ENCODE measurements around the gene GMPS.

GMPS gene

DNA sequence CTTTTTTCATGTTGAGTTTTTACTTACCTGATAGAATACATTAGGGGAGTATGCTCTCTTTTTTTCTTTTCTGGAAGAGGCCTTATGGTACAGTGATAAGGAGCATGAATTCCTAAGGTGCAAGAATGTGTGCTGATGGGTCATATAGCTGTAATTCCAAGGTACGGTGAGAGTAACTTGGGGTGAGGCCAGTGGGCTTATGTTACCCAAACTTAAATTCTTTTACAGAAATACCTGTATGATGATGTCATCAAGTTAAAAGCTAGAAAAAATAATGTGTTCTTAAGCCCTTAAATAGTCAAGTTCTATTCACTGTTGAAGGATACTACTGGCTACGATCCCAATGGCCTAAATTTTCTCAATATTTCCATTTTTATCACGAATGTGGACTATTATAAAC lies 111.2 kb downstream of the GMPS start:
- TF ChIP-seq, protein P1, sequence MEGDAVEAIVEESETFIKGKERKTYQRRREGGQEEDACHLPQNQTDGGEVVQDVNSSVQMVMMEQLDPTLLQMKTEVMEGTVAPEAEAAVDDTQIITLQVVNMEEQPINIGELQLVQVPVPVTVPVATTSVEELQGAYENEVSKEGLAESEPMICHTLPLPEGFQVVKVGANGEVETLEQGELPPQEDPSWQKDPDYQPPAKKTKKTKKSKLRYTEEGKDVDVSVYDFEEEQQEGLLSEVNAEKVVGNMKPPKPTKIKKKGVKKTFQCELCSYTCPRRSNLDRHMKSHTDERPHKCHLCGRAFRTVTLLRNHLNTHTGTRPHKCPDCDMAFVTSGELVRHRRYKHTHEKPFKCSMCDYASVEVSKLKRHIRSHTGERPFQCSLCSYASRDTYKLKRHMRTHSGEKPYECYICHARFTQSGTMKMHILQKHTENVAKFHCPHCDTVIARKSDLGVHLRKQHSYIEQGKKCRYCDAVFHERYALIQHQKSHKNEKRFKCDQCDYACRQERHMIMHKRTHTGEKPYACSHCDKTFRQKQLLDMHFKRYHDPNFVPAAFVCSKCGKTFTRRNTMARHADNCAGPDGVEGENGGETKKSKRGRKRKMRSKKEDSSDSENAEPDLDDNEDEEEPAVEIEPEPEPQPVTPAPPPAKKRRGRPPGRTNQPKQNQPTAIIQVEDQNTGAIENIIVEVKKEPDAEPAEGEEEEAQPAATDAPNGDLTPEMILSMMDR (conservative IDR thresholded peaks at IDR 0.05; ENCODE audit: low read length) = no peak
- H3K4me3 ChIP-seq (ENCODE audit: low read length) = no peak overlapping the region
- no peak for DNase-seq (ENCODE audit: low read depth)

DNA sequence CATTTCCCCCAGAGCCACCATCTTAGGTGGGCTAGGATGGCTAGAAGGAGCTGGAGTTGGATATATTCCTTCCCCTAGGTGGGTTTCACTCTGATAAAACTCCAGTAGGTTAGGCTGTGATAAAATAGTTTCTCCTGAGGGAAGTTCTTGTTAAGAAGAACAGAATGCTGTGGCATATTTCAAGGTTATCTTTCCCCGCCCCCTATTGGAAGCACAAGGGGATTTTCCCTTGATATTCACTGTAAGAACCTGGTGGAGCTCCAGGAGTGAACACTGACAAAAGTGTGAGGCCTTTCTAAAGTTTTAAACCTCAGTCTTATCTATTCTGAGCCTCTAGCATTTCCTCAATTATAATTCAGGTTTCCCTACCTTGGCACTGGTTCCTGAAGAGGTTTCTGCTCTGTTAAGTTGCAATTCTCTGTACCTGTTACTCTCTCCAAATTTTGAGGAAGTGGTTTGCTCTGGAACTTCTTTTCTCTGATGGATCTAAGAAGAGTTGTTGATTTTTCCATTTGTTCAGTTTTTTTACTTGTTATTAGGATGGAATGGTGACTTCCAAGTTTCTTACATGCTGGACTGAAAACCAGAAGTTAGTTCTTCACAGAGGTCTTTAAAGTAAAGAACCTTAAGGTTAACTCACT lies 113.5 kb downstream of the GMPS start:
- TF ChIP-seq, protein P1 (conservative IDR thresholded peaks at IDR 0.05; ENCODE audit: low read length) = peak; percentile 20; the same call in 1 of the 2 replicates
- H3K4me3 ChIP-seq (ENCODE audit: low read length) = no peak overlapping the region
- no peak for DNase-seq (ENCODE audit: low read depth)

DNA sequence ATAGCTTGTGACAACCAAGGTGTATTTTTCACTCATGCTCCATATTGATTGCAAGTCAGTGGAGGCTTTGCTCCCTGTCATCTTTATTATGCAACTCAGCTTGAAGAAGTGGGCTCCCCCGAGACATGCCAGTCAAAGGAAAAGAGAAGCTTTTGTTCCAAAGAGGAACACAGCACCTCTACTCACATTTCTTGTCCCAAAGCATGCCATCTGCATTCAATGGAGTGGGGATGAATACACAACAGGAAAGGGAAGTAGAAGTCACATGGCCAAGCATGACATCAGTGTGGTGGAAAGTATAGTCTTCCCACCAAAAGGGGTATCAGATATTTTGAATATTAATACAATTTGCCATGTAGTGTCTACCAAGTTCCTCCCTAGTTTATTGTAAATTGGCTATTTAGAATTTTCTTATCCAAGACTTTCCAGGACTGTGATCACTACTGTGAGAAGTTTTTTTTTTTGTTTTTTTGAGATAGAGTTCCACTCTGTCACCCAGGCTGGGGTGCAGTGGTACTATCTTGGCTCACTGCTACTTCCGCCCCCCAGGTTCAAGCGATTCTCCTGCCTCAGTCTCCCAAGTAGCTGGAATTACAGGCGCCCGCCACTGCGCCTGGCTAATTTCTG lies 114.5 kb downstream of the GMPS start:
- no peak overlapping the region for H3K4me3 ChIP-seq (ENCODE audit: low read length)
- TF ChIP-seq, protein P1 (conservative IDR thresholded peaks at IDR 0.05; ENCODE audit: low read length) = no peak
- DNase-seq (ENCODE audit: low read depth) = no peak

DNA sequence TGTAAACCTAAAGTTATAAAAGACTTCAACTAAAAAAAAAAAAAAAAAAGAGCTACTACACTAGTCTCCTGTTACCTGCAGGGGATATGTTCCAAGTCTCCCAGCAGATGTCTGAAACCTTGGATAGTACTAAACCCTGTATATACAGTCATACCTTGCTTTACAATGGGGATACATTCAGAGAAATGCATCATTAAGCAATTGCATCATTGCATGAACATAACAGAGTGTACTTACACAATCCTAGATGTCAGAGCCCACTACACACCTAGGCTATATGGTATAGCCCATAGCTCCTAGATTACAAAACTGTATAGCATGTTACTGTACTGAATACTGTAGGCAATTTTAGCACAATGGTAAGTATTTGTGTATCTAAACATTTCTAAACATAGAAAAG lies 119.1 kb downstream of the GMPS start:
- no peak overlapping the region for H3K4me3 ChIP-seq (ENCODE audit: low read length)
- DNase-seq (ENCODE audit: low read depth) = no peak
- TF ChIP-seq, protein P1 (conservative IDR thresholded peaks at IDR 0.05; ENCODE audit: low read length) = no peak

DNA sequence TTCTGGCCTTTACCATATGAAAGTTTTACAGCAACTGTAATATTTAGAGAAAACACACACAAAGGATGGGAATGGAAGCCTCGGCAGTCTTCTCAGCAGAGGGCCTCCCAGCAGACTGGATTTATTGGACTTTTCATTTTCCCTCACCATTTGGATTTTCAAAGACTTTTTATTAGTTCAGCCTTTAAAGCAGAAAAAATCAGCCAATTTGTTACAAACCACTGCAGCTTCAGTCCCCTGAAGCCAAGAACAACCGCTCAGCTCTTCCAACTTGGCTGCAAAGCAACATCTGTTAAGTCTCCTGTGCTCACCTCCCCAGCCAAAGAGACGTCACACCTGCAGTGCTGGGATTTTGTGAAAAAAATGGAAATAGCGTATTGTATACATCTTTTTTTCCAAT lies 120.8 kb downstream of the GMPS start:
- H3K4me3 ChIP-seq (ENCODE audit: low read length) = no peak overlapping the region

DNA sequence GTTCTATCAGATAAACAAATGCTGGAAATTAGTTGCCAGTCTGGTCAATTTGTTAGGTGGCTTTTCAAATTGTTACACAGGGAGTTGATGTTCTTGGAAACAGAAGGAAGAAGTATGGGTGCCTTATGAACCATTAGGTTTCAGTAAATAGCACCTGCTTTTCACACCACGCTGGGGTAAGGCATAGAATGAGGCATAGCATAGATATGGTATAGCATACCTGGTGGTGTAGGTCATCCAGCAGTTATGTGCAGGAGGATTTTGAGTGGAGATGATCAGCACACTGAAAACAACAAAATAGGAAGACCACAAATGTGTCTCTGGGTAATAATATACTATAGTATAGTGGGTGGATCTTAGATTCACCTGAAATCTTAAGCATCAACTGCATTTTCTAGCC lies 121.4 kb downstream of the GMPS start:
- H3K4me3 ChIP-seq (ENCODE audit: low read length) = no peak overlapping the region
- DNase-seq (ENCODE audit: low read depth) = no peak
- TF ChIP-seq, protein P1 (conservative IDR thresholded peaks at IDR 0.05; ENCODE audit: low read length) = no peak

More for the DNA sequence above, 120.8 kb downstream of the GMPS start:
- DNase-seq (ENCODE audit: low read depth) = no peak
- TF ChIP-seq, protein P1 (conservative IDR thresholded peaks at IDR 0.05; ENCODE audit: low read length) = no peak
